T-helper 2 cell (primary cell): ENCODE results near the gene MAP2K3.

ENCODE experiments used
- DNase-seq, 5 experiments: peaks; one replicate each; pipeline versions ENCODE4 v3.0.0 to v3.0.0-alpha.2; 2012 to 2022

Gene MAP2K3

DNA sequence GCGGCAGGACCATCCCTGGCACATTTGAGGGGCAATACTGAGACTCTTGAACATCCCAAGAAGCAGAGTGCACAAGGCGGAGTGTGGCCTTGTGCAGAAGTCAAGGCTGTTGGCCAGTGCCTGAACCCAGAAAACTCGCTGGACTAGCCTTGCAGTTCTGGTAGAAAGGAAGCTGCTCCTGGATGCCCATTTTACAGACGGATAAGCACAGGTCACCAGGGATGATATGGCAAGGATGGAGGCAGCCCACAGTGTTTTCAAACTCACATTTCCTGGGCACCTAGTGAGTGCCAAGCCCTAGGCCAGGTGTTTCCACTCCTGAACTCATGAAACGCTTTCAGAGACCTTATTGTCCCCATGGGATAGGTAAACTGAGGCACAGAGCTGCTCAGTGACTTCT lies 1.7 kb upstream of the MAP2K3 start:
- DNase-seq, result no peak

DNA sequence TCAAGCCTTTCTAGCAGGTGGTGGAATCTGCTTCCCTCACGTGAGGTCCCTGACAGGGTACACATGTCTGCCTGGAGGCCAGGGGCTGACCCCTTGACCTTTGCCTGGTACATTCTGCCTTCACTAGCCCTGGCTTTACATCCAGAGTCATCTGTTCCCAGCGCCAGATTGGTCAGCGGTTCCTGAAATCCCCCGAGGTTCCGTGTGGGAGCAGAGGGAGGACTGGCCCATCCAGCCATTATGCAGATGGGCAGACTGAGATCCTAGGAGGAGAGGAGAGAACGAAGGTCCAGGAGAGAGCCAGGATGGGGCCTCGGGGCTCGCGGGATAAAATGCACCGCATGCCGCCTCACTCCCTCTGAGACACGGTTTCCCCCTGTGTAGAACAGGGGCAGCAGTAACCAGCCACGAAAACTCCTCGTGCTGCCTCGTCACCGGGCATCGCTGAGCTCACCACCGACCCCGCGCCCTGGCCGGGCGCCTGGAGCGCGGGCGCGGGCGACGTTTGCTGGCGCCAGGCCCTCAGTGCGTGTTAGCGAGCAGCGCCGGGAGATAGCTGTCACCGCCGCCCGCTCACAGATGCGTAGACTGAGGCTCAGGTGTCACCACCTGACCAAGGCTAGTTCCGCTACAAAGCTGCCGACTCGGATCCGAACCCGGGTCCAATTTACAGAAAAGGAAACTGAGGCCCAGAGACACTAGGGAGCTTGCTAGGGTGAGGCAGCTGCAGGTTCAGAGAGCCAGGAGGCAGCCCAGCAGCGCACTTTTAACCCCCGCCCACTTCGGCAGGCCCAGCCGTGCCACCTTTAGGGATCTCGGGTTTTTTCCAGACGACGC lies 811 bp upstream of the MAP2K3 start:
- DNase-seq, result peak in 2 of 5 experiments; percentile 25 to 26

DNA sequence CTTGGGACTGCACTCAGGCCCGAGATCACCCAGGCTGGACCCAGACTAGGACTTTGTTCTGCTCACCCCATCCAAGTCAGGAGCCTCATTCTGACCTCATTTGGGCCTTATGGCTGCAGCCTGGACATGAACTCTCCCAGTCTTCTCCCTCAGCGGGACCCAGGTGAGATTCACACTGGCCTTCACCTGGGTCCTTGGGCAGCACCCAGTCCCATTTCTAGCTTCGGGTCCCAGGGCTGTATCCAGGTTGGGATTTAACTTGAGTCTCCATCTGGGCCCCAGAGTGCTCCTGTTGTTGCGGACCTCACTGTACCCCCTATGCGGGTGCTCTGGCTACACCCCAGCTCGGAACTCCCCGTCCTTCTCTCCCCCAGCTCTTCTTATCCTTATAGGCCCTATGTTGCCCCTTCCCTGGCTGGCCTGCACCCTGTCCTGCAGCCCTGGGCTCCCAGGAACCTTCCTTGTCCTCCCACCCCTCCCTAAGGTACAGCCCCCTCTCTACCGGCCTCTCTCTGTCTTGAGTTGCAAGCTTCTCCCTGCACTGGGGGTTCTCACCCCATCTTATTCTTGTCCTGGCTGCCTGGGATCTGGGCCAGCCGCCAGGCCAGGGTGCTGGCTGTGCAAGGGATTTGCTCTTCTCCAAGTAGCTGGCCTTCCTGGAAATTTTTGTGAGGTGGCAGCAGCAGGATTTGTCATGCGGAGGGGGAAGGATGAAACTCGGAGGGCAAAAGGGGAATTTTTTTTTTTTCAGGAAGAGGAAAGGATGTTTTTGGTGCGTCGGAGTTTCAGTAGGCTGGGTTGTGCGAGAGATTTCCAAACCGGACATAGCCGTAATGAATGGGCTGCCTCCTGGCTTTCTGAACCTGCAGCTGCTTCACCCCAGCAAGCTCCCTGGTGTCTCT lies 904 bp downstream of the MAP2K3 start:
- DNase-seq, result no peak

DNA sequence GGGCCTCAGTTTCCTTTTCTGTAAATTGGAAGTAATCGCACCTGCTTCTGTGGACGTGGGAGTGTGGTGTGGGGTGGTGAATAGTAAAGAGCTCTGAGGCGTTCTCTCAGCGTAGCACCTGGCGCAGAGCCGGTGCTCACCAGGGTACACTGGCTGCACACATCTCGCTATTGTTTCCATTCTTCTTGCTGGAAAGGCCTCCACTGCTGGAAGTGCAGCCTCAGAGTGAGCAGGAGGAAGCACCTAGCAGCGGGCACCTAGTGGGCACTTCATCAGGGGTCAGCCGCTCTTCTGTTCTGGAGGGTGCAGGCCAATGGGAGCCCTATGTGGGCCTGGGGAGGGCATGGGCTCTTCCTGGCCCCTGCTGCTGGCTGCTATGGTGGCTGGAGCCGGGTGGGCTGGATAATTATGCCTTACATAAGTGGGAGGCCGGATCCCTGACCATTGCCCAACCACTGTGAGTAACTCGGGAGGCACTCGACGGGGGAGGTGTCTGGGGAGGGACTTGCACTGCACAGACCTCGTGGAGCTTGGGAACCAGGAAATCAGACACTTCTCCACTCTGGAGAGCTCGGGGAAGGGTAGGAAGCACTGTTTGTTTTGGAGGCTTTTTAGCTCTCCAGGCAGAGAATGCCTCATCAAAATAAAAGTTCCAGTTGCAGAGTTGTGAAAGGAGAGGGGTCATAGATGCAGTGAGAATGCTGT lies 1.7 kb downstream of the MAP2K3 start:
- peak in 1 of 5 experiments; percentile 26 for DNase-seq

DNA sequence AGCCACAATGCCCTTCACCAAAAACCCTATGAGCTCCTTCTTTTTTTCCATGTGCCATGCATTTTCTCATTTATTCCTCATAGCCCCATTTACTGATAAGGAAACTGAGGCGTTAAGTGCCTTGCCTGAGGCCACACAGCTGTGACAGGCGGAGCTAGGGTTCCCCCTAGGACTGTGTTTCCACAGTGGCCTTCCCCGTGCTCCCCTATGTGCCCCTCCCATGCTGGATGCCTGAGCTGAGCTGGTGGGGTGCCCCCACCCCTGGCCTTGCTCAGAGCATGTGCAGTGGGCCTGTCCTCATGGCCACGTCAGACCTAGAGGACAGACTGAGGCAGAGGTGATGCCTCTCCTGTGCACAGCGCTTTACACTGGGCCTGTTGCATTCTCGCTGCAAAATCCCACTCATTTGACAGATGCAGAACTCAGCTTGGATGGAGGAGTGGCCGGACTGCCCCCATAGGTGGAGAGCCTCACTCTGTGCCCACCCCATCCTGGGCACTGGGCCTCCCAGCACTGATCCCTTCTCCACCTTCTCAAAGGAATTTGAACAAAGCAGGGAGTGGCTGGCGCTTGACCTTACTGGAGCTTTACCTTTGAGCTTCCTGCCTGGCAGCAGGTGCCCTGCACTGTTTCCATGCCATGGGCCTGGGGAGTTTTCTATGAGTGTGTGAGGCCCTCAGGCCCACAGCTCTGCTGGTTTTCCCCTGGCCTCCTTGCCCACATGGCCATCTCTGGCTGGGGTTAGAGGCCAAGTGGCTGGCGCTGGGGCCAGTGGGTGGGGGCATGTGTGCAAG lies 2.6 kb downstream of the MAP2K3 start:
- peak in 1 of 5 experiments; percentile 45 for DNase-seq

DNA sequence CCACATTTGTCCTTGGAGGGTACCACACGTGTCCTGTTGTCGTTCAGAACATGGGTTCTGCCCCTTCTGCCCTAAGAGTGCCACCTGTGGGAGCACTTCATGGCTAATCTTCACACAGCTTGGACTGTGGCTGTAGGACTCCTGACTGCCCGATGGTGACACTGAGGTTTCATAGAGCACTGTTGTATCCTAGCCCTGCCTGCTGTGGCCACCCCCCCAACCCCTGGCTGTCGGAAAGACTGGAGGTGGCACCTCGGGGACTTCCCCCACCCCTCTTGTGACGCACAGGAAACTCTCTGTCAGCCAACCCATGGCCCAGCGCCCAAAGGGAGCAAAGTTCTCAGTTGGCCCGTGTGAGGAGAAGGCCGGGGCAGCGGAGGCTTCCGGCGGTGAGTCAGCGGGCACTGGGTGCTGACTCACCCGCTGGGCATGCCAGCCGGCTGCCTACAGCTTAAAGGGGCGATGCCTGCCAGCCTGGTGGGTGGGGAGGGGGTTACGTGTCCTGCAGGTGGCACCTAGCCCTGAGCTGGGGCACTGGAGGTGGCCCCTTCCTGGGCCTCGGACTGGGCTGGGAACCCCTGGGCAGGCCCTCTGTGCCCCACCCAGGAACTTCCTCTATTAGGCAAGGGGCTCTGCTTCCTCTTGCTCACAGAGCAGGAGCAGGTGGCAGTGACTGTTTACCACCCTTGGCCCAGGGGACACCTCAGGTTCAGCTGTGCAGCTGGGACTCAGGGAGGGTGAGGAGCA lies 3.4 kb downstream of the MAP2K3 start:
- DNase-seq, result peak; percentile 80 to 98 (median 94)

DNA sequence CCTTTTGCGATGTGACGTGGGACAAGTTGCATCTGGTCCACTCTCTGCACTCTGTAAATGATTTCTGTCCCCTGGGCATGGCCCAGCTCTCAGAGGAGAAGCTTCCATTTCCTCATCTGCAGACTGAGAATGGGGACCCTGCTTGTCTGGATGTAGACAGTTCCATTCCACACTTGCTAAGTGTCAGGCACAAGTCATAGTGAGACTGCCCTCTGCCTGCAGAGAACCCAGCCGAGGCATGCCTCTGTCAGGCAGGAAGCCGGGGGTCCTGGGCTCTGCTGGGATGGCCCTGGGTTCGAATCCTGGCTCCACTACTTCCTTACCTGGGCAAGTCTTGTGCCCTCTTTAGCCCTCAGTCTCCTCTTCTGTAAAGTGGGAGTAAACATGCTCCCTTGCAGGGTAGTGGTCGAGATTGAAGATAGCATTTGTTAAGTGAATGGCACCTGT lies 4.1 kb downstream of the MAP2K3 start:
- peak in 1 of 5 experiments; percentile 85 for DNase-seq

DNA sequence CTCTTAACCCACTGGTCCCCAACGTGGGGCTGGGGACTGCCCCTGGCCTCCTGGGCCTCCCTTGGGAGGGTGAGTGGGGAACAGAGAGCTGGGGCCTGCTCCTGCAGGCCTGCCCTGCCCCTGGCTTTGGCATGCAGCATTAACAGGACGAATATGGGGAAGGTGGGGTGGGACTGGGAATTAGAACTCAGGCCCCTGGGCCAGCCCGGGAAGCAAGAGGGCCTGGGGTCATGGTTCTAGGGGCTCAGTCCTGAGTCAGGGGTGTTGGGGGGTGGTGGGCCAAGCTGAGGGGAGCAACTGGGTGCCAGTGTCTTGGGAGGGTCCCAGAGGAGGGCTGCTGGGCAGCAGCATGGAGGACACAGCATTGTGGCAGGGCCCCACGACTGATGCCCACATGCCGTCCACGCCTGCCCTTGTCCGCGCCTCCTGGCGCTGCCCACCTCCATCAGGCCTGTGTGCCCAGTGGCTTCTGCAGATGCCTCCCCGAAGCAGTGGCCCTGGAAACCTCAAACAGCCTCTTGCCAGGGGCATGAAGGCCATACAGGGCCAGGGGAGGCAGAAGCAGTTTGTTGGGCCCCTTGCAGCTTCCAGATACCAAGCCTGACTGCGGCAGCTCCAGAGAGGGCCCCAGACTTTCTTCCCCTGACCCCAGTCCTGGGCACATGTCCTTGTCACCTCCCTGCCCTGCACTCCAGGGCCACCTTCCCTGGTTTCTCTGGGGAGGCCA lies 4.8 kb downstream of the MAP2K3 start:
- no peak for DNase-seq

DNA sequence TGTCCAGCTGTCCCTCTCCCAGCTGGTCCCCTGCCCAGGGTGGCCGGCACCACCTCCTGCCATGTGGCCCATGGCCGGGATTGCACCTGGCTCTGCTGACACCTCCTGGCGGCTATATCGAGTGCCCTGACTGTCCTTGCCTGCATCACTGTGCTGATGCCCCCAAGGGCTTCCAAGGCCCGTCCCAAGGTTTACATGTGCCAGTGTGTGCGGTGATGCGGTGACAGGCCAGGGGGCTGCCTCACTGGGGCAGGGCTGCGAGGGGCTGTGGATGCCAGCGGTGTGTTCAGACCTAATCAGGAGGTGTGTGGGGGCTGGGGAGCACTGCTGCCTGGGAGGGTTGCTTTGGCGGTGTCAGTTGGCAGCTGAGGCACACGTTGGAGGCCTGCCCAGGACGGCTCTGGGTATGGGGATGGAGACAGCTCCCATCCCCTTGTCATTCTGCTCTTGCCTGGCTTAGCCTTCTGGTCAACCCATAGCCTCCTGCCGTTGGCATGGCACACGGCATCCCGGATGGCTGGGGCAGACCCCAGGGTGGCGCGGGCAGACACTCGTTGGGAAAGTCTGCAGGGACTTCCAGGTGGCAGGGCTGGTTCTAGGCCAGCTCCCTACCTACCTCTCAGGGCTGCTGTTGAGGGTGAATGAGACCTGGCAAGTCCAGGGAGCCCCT lies 5.5 kb downstream of the MAP2K3 start:
- DNase-seq, result no peak

DNA sequence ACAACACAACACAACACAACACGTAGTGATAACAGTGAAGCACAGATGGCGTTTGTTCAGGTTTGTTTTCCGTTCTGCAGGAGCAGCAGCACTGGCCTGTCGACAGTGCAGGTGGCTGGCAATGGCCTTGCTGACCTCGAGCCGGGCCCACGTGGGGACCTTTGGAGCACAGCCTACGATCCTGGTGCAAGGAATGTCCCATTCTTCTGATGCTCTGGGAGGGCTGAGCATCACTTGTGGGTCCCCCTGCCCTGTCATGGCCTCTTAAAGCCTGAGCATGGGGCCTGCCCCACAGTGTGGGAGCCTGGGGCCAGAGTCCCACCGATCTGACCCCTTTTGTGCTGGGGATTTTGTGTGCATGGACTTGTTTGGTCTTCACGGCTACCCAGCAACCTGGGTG lies 6.8 kb downstream of the MAP2K3 start:
- DNase-seq, result no peak

DNA sequence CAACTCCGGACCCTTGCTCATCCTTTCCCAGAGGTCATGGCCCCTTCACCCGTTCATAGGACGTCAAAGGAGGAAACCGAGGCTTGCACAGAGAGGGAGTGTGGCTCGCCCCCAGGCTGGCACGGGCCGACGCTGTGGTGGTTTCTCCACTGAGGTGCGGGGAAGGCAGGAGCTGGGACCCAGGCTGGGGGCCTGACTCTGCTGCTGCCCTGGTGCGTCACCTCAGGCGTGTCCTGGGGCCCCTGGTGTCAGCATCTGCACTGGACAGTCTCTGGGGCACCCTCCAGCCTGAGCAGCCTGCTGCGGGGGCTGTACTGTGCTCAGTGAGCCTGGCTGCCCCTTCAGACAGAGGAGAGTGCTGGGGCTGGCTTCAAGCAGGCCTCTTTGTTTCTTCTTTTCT lies 7.4 kb downstream of the MAP2K3 start:
- DNase-seq, result no peak

DNA sequence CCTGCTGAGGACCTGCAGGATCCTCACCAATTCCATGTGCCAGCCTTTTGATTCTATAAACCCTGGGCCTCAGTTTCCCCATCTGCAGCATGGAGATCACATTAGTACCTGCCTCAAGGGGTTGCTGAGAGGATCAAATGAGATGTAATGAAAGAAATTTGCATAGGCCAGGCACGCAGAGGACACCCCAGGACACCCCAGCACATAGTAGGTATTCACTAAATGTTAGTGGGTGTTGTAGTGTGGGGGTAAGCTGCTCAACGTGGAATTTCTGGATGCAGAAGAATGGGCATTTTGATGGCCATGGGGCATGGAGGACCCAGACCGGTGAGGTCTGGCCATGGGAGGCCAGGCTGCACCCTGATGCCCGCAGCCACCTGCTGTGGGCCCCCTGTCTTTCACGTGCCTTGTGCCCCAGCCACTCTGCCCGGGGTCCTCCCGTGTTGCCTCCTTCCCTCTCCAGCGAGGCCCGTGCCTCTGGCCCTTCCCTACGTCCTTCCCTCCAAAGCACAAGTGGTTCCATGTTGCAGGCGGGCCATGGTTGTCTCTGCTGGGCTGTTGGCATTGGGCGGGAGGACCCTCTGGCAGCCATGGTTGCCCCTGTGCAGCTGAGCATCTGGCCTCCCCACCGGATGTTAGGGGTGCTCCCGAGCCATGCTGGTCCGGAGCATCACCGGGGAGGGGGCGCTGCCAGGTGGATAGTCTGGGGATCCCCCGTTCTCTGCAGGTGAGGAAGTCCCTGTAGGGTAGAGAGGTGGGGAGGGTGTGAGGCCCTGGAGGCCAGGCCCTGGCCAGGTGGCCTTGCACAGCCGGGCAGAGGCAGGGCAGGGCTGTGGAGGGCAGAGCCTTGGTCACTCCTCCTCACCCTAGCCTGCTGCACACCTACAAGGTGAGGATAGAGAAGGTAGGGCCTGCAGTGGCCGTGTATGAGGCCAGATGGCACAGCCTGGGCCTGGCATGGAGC lies 8.6 kb downstream of the MAP2K3 start:
- DNase-seq, result no peak

DNA sequence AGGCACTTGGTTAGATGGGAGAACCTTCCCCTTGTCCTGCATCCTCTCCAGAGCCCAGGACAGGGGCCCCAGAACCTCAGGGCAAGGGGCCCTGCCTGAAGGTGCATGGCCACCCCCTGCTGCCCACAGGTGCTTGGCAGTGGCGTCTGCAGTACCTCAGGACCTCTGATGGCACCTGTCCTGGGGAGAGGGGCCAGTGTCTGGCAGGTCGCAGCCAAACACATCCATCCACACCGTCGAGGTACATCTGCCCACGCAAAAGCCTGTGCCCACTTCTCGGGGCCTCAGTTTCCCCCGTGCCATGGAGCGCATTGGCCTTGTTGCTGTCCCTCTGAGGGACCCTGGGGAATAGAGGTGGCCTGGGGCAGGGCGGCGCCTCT lies 9.3 kb downstream of the MAP2K3 start:
- no peak for DNase-seq

DNA sequence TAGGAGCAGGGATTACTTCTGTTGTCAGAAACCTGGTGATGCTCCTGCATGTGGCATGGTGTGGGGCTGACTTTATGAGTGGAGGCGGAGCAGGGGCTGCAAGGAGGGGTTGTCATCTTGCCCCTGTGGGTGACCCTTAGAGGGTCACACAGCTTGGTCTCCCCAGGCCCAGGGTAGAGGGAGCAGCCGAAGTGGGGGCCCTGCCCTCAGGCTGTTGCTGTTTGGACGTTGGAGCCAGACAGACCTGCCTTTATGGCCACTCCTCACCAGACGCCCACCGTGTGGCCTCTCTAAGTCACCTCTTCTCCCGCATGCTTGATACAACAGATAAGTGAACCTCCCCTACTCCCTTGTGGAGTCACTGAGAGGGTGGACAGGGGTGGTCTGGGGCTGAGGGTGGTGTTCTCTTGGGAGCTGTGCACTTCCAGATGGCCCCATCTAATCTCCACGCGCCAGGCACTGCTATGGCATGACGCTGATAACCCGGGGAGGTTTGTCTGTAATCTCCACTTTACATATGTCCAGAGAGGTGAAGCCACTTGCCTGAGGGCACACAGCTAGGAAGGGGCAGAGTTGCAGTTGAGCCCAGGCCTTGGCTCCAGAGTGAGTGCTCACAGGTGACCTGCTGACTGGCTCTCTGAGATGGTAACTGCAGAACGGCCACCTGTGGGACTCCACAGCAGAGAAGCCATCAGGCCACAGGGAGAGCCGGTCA lies 10.0 kb downstream of the MAP2K3 start:
- no peak for DNase-seq

DNA sequence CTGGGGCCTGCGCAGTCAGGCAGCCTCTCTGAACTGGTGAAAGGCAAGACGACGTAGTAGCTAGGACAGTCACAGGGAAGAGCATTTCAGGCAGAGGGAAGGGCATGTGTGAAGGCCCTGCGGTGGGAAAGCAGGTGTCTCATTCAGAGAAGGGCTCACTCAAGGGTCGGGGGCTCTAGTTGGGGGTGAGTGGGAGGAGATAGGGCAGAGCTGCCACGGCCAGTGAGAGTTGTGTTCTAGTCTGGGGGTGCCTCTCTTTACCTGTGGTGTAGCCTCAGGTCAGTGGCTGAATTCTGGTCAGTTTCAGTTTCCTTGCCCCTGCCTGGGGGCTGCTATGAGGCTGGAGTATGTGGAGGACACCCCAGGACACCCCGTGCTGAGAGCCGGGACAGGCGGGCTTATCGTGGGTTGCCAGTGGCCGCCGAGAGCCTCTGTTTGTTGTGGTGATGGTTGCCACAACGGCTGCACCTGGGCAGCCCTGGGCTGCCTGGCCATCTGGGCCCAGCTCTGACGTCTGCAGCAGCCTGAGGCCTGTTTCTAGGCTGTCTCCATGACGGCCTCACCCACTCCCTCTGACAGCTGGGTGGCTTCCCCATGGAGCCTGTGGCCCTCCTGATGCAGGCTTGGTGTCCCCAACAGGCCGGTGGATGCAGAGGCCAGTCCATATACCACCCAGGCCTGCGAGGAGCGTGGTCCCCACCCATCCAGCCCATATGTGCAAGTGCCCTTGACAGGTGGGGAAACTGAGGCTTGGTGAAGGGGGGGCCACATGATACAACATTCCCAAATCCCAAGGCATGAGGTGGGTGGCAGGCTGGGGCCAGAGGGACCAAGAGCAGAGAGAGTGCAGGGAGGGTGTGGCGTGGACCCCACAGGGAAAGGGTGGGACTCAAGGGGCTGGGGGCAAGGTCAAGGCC lies 10.8 kb downstream of the MAP2K3 start:
- no peak for DNase-seq

DNA sequence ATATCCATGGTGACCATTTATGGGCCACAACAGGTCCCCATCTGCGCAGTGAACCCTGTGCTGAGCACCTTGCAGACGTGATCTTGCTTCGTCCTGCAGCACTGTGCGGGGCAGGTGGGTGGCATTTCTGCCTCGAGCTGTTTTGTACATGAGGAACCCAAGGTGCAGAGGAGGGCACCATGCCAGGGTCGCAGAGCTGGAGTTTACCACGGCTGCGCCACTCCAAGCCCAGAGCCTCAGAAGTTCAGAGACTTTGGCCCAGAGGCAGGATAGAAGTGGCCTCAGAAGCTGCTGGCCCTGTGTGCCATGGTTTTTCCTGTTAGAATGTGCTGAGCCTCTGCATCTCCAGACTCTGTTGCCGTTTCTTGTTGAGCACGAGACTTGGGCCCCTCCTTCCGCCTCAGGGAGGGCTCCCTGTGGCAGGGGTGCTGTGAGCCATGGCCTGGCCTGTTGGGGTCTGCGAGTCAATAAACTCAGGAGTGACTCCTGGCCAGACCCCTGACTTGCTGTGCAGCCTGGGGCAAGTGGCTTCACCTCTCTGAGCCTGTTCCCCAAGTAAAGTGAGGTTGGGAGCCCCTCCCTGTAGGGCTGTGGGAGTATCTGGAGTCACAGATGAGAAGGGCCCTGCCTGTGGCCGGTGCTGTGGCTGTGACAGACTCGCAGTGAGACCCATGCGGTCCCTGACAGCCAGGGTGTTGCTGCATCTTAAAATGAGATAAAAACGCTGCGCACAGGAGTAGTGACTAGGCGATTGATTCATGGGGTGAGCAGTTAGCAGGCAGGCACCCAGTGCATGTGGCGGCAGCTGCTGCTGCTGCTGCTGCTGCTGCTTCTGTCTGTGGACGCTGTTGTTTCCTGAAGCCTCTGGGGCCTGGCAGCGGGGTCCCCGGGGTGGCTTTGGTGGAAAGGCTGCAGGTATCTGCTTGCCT lies 11.8 kb downstream of the MAP2K3 start:
- no peak for DNase-seq
